ENCODE results near the gene AOX1.
"Not testable (repeated sequence)": the region's sequence is repeated elsewhere in the genome, so short reads cannot be mapped to it uniquely, and the experiment has no call there.

GRCh38 chr2:200715014-200715413, 129.2 kb downstream of the AOX1 start:
- not testable (repeated sequence) for TF ChIP-seq CTCF, POLR2A (IDR thresholded peaks at IDR 0.05)

Data from uterus (tissue), 2 donors.